Measurements from ENCODE around the gene CNOT9.
"Not testable (repeated sequence)": the region's sequence is repeated elsewhere in the genome, so short reads cannot be mapped to it uniquely, and the experiment has no call there.

The CNOT9 gene, protein sequence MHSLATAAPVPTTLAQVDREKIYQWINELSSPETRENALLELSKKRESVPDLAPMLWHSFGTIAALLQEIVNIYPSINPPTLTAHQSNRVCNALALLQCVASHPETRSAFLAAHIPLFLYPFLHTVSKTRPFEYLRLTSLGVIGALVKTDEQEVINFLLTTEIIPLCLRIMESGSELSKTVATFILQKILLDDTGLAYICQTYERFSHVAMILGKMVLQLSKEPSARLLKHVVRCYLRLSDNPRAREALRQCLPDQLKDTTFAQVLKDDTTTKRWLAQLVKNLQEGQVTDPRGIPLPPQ

GRCh38 chr2:218568190-218569037 lies at the start of gene CNOT9, which contains the start of gene USP37:
CNOT9 (plus strand) TSS chr2:218568839; CDS start chr2:218568955, 116 bp downstream.
USP37 (minus strand) TSS chr2:218568351; CDS start chr2:218558653, 9,698 bp downstream.
- DNase-seq (ENCODE audit: low read depth in 3 of 3) = peak; percentile 100

DNA sequence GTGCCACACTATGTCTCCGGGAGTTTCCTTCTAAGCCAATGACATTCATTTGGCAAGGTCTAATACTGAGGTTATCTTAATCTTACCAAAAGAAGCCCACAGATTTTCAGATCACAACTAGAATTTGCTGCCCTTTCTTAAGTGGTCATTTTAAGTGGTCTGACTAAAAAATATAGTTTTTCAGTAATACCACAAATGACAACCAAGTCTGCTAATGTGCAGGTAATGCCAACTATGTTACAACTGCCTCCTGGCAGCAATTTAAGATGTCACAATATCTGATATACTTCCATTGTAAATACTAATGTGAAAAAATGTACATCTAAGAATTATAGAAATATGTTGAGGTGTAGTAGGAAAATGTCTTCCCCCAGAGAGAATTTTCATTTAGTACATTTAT lies 49.8 kb upstream of the CNOT9 start:
- no peak for DNase-seq (ENCODE audit: low read depth in 3 of 3)

- no peak for DNase-seq (ENCODE audit: low read depth in 3 of 3)
Observed at GRCh38 chr2:218523651-218524050, 45.0 kb upstream of the CNOT9 start.

GRCh38 chr2:218528409-218528808 lies 40.2 kb upstream of the CNOT9 start:
- DNase-seq (ENCODE audit: low read depth in 3 of 3) = not testable (repeated sequence)

DNA sequence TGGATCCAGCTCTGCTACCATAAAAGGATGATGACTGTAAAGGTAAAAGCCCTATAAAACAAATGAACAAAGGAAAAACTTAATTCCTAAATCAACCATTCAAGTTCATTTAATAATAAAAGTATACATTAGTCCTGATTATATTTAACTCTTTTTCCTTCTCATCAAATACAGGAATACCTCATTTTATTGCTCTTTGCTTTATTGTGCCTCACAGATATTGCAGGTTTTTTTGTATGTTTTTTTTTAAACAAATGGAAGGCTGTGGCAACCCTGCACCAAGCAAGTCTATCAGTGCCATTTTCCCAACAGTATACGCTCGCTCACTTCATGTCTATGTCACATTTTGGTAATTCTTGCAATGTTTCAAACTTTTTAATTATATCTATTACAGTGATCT lies 38.6 kb upstream of the CNOT9 start:
- DNase-seq (ENCODE audit: low read depth in 3 of 3) = no peak

- DNase-seq (ENCODE audit: low read depth in 3 of 3) = no peak
Observed at GRCh38 chr2:218536804-218537494, 31.7 kb upstream of the CNOT9 start.

- no peak for DNase-seq (ENCODE audit: low read depth in 3 of 3)
Observed at GRCh38 chr2:218540015-218540414, 28.6 kb upstream of the CNOT9 start.

- no peak for DNase-seq (ENCODE audit: low read depth in 3 of 3)
Observed at GRCh38 chr2:218546012-218546411, 22.6 kb upstream of the CNOT9 start.

DNA sequence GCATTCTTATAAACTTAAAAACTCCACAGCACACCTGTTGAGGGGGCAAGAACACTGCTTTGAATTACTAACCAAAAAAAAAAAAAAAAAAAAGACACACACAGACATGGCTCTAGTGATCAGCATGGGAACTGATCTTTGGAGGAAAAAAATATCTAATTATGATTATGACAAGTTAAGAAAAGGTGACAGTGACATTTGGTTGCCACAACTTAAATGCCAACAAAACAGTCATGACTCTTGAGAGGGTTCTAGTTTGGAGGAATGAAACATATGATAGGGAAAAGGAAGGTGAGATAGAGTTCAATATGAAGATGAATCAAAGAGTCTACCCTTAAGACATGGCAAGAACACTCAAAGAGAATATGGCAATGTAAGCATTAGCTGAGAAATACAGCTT lies 21.1 kb upstream of the CNOT9 start:
- DNase-seq (ENCODE audit: low read depth in 3 of 3) = no peak

DNA sequence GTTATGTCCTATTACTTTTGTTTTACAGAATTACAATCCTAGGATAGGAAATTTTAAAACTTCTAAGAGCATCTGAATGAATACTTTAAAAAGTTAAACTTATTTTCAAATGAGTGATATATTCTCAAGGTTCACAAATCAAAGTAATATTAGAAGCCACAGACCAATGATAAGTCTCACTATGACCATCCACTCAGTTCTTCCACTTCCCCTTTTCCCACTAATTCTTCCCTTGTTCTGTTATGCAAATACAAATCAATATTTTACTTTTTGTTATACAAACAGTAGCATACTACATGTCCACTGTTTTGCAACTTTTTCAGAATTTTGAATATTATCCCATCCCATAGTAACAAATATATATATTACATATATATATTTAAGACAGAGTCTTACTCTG lies 20.7 kb upstream of the CNOT9 start:
- no peak for DNase-seq (ENCODE audit: low read depth in 3 of 3)

DNA sequence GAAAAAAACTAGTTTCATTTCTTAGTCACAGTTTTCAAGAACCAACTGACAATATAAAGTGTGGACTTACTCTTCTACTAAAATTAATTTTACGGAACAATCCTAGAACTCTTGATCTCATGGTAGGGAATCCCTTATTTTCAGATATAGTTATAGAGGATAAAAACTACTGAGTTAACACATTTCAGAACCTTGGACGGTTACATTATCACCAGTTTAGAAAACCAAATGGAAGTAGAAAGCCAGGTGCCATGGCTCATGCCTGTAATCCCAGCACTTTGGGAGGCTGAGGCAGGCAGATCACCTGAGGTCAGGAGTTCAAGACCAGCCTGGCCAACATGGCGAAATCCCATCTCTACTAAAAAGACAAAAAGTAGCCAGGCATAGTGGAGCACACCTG lies 14.4 kb upstream of the CNOT9 start:
- not testable (repeated sequence) for DNase-seq (ENCODE audit: low read depth in 3 of 3)

- DNase-seq (ENCODE audit: low read depth in 3 of 3) = no peak
Observed at GRCh38 chr2:218555527-218555926, 13.1 kb upstream of the CNOT9 start.

- no peak for DNase-seq (ENCODE audit: low read depth in 3 of 3)
Observed at GRCh38 chr2:218557941-218558340, 10.7 kb upstream of the CNOT9 start.

GRCh38 chr2:218558986-218559385 lies 9.7 kb upstream of the CNOT9 start:
- no peak for DNase-seq (ENCODE audit: low read depth in 3 of 3)

DNA sequence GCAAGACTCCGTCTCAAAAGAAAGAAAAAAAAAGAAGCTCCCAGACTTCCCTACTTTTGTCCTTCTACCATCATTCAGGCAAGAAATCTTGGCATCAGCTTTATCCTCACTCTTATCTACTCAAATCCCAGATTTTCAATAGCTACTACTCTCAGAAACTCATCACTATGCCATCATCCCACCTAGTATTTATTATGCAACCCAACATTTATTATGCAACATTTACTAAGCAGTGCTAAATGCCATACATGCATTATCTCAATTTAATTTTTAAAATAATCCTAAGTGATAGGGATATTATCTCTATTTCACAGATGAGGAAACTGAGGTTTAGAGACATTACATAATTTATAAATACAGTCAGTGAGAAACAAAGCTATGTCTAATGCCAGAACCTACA lies 4.6 kb upstream of the CNOT9 start:
- DNase-seq (ENCODE audit: low read depth in 3 of 3) = no peak

DNA sequence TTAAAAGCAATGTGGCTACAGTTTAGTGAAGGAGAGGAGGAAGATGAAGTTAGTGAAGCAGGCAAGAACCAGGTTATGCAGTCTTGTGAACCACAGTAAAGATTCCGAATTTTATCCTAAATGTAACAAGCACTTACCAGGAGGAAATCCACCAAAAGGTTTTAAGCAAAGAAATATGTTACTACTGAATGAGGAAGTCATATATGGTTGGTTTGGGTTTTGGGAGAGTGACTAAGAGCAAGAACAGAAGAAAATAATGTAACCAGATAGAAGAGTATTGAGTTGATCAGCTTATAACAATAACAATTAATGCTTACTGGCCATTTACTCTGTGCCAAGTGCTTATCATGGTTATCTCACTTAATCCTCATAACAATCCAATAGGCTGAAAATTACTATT lies 2.3 kb upstream of the CNOT9 start:
- DNase-seq (ENCODE audit: low read depth in 3 of 3) = no peak

- DNase-seq (ENCODE audit: low read depth in 3 of 3) = peak in 1 of 3 experiments; percentile 67
Observed at GRCh38 chr2:218567797-218568189, 846 bp upstream of the CNOT9 start.

DNA sequence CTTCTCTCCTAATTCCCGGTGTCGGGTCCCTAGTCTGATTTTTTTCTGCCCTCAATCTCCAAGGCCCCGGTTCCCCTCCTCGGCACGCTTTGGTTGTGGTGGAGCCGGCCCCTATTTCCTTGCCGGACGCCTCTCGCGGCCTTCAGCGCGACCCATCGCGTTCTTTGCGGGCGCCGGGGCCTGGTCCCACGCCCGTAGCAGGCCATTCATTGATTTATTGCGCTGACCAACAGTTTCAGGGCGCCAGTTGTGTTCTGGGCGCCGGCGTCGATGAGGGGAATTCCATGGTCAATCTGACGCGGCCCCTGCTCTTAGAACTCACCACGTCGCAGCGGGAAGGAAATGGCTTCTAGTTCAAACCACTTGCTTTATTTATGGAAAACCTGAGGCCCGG lies 396 bp downstream of the CNOT9 start:
- peak; percentile 19 to 30 (median 28) for DNase-seq (ENCODE audit: low read depth in 3 of 3)

- DNase-seq (ENCODE audit: low read depth in 3 of 3) = no peak
Observed at GRCh38 chr2:218569661-218570500, 1.2 kb downstream of the CNOT9 start.

DNA sequence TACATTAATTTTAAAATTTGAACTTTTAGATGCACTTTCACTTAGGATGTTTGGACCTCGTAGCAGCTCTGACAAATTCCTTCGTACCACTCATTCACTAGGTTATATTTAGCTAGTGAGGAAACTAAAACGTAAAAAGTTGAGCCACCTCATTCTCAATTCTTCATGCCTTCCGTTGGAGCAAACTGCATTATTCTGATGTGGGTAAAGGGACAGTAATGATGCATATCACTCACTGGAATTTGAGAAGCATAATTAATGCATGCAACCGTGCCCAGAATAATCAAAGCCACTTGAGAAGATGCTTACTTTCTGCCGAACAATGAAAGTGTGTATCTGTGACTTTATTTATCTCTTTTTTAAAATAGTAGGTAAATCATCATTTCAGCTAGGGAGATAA lies 2.2 kb downstream of the CNOT9 start:
- DNase-seq (ENCODE audit: low read depth in 3 of 3) = no peak

- no peak for DNase-seq (ENCODE audit: low read depth in 3 of 3)
Observed at GRCh38 chr2:218576854-218577253, 8.2 kb downstream of the CNOT9 start.

Measured in stimulated activated CD4-positive, alpha-beta T cell treated with anti-CD3 and anti-CD28 coated beads, TNF-alpha, amount 100 ng/mL, for 4 hours (primary cell).